Activated CD4-positive, alpha-beta T cell treated with anti-CD3 and anti-CD28 coated beads, Interleukin-2, Interleukin-4, amounts not matched to agents 100 ng/mL and 50 ng/mL, durations not matched to agents 16 hours and 8 hours (primary cell): ENCODE measurements around the gene HEMK1.

ENCODE experiments used
- DNase-seq: peaks from one replicate; pipeline ENCODE4 v3.0.0-alpha.2; 2020; ENCODE audit warnings: low spot score

The HEMK1 gene

GRCh38 chr3:50600141-50600753, 30.9 kb downstream of the HEMK1 start:
- DNase-seq, result no peak

GRCh38 chr3:50600841-50601591, 31.7 kb downstream of the HEMK1 start:
- peak; percentile 96 for DNase-seq

DNA sequence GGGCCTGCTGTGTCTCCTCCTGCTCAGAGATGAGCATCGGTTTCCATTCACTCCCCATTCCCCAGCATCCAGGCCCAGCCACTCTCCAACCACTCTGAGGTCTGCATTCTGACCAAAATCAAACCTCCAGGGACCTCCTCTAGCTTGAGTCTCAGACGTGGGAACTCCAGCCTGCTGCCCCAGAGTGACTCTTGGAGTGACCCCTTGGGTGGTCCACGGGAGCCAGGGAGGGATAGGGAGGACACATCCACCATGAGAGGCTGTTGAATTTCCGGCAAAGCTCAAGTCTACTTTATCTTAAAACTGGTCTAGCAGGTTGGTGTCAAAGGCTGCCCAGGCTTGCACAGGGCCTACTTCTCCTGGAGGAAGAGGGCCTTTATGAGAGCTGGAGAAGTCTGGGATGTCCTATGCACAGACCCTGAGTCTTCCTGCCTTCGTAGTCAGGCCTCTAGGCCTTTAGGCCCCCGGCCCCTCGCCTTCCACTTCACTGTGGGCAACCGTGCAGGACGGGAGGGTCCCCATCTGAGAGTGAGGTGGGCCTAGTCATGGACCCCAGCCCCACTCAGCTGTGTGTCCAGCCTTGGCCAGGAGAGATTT, 33.4 kb downstream of the HEMK1 start:
- no peak for DNase-seq

- DNase-seq, result no peak
Observed at GRCh38 chr3:50603261-50604109, 34.2 kb downstream of the HEMK1 start.

DNA sequence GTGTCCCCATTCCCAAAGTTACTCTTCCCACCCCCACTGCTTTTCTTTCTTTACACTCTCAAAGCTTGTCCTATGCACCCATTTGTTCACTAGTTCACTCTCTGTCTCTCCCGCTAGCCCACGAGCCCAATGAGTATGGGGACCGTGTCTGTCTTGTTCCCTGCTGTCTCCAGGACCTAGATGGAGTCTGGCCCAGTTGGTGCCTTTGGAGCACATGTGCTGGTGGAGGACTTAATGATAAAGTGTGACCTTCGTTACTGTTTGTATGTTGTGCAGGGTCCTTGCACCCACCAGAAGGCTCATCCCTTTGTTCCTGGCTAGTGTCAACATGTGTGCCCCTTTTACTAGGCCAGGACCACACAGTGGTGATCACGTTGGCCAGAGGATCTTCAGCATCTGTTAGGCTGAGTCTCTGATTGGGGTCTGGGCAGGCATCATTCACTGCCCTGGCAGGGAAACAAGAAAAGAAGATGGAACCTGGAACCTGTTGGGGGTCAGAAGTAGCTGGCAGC, 34.8 kb downstream of the HEMK1 start:
- no peak for DNase-seq

DNA sequence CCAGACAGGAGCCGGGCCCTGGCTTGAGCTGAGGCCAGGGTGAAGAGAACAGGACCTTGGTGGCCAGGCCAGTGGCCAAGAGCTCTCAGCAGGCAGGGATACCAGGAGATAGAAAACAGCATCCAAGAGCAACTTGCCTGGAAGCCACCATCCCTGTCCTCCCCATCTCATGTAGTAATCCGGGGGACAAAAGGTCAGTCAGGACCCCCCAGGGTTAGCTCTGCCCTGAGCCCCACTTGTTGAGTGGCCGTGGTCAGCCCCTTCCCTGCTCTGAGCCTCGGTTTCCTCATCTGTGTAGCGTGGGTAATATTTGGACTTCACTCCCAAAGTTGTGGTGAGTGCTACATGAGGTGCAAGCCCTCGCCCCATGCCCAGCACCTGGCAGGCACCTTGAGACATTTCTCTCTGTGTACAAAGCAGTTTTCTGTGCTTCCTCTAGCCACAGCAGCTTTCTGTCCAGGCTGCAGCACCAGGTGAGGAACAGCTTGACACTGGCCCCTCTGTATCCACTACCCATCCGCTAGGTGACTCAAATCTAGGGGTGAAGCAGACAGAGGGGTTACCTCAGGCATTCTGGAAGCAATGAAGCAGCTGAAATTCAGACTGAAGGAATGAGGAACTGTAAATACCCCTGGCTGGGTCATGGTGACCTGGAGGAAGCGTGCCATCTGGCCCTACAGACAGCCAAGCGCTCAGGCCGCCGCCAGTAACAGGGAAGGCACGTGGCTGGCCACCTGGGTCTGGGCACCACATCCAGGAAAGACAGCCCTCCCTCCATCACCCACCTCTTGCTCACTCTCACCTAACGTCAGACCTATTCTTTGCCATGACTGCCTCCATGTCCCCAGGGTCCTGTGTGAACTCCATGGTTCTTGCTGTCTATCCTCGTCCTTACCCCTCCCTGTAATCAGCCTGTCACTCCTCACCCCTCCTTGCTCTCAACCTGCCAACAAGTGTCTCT, 35.6 kb downstream of the HEMK1 start:
- DNase-seq, result no peak

DNA sequence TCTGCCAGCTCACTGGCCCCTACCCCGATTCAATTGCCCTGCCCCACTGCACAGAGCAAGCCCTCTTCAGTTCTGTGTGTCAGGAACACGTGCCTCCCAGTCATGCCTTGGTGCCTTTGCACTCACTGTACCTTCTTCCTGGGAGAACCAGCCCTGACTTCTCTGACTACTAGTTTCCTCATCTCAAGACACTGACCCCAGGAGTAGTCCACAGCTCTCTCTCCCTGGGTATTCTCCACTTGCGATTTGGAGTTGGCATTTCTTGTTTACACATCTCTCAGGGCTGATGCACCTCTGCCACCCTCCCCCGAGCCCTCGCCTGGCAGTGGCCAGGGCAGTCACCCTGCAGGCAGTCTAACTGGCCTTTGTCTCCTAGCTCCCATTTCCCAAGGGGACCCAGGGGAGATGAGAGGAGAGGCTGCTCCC, 36.6 kb downstream of the HEMK1 start:
- no peak for DNase-seq

DNA sequence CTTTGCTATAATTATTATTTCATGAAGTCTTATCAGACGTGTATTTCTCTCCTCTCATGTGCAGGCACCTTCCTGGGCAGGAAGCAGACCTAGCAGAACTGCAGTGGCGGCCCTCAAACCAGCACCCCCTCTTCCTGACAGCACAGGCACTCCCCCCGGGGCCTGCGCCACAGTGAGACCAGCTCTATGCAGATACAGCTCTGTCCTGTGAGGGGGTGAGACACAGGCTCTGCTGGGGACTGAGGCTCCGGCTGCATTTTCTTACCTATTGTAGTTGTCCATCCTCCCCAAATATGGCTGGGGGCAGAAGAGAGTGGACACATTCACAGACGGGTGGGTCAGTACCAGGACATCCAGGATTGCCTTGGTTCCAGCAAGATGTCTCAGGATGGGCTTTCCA, 37.3 kb downstream of the HEMK1 start:
- DNase-seq, result no peak

- DNase-seq, result no peak
Observed at GRCh38 chr3:50607271-50608091, 38.2 kb downstream of the HEMK1 start.

- no peak for DNase-seq
Observed at GRCh38 chr3:50608278-50608677, 39.0 kb downstream of the HEMK1 start.

DNA sequence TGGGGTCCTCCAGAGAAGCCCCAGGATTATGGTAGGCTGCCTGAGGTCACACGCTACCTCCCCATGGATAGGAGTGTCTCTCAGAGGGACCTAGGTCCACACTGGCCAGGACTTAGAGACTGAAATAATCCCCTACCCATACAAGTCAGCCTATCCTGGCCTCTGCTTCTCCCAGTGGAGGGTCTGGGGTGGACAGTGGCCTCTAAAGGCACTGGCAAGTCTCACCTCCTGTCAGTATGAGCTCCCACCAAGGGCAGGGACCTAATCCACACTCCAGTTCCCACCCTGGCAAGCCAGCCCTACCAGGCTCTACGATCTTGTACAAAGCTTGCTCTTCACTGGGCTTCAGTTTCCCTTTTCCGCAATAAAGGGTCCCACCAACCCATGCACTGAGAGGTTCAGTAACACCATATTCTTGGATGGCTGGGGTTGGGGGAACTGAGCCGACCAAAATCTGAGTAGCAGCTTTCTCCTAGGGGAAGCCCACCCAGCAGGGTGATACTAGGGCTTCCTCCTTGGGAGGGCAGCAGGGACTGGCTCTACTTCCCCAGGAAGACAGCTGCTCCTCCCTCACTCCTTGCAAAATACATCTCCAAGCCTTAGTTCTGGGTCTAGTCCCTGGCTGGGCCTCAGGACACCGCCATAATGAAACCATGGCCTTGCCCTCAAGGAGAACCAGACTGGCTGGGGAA, 39.9 kb downstream of the HEMK1 start:
- no peak for DNase-seq

DNA sequence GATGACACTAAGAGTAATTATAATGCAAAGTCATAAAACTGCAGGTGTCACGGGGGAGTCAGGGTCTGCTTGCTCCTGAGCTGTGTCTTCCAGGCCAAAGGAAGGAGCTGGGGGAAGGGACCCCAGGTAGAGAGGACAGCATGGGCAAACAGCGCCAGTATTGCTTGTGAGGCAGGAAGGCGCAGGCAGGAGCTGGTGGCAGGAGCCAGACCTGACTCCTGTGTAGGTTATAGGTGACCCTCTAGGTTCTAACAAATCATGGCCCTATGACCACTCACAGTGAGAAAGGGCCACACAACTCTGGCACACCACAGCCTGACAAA, 40.4 kb downstream of the HEMK1 start:
- DNase-seq, result no peak

- no peak for DNase-seq
Observed at GRCh38 chr3:50610181-50610971, 41.1 kb downstream of the HEMK1 start.

GRCh38 chr3:50610992-50611463, 41.7 kb downstream of the HEMK1 start:
- DNase-seq, result no peak

GRCh38 chr3:50611464-50612233, 42.3 kb downstream of the HEMK1 start, which contains the start of gene CISH:
Gene CISH, minus strand, starts transcription at chr3:50611774. Its CDS starts 124 bp downstream, at chr3:50611650.
- peak; percentile 99 for DNase-seq

DNA sequence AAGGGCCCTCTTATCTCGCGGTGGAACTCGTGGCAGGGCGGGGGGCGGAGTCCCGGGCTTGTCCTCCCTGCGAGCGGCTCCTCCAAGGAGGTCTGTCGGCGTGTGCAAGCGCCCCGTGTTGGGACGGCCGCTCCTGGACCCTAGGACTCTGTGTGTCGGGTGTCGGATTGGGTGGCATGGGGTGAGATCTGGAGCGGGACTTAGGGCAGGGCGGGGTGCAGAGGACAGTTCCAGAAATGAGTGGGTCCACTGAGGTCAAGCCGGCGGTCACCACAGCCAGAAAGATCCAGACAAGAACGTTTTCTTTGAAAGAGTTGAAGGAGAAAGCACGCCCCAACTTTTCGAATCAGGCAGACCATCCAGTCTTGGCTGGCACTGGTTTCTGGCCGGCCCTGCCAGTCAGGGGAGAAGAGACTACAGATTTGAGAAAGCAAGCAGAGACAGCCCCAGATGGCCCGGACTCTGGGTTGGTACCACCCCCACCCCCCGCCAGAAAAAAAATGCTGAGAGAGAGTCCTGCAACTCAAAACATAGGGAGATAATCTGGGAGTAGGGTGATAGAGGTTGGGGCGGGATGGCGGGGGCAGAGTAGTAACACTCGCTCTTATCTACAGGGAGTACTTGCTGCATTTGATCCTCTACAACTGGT, 43.0 kb downstream of the HEMK1 start:
- no peak for DNase-seq
